H9 (cell line): Measurements from ENCODE around the gene RFX1. TPM values are rescaled to one million over a fixed set of nuclear protein-coding genes. Genes with fewer than 3 reads are reported as not detected.
A peak's percentile ranks its signal among the peaks of the same experiment; 100 is the strongest.

Source experiments
- DNase-seq: peaks from one replicate; pipeline ENCODE4 v3.0.0-alpha.2; 2017
- H2AFZ ChIP-seq: one replicate; pipeline ENCODE4 v1.6.1; 2013; ENCODE audit warnings: mild to moderate bottlenecking, low read length, control low read depth, moderate library complexity
- H2AK5ac ChIP-seq: 2 replicates; pipeline ENCODE4 v1.6.1; 2013; ENCODE audit warnings: low read length, control low read depth, mixed read lengths; ENCODE audit not compliant: insufficient read length
- H2BK120ac ChIP-seq: one replicate; pipeline ENCODE4 v1.6.1; 2013; ENCODE audit warnings: low read depth, mild to moderate bottlenecking, low read length, control low read depth, inconsistent platforms; ENCODE audit not compliant: poor library complexity, severe bottlenecking
- H2BK12ac ChIP-seq: 2 replicates; pipeline ENCODE4 v1.6.1; 2013; ENCODE audit warnings: low read length, control low read depth, mixed read lengths, low read depth; ENCODE audit not compliant: insufficient read length
- H2BK15ac ChIP-seq: 2 replicates; pipeline ENCODE4 v1.6.1; 2013; ENCODE audit warnings: low read depth, low read length, control low read depth
- H2BK20ac ChIP-seq: one replicate; pipeline ENCODE4 v1.6.1; 2013; ENCODE audit warnings: low read depth, mild to moderate bottlenecking, low read length, control low read depth, inconsistent platforms; ENCODE audit not compliant: poor library complexity, severe bottlenecking
- H2BK5ac ChIP-seq: 2 replicates; pipeline ENCODE4 v1.6.1; 2013; ENCODE audit warnings: low read length, control low read depth, mixed read lengths; ENCODE audit not compliant: insufficient read length
- H3K14ac ChIP-seq: 2 replicates; pipeline ENCODE4 v1.6.1; 2013; ENCODE audit warnings: low read length, control low read depth; ENCODE audit not compliant: insufficient read depth
- H3K18ac ChIP-seq: 2 replicates; pipeline ENCODE4 v1.6.1; 2013; ENCODE audit warnings: low read depth, mild to moderate bottlenecking, mixed read lengths, low read length, control low read depth; ENCODE audit not compliant: insufficient read length
- H3K23ac ChIP-seq: 2 replicates; pipeline ENCODE4 v1.6.1; 2013; ENCODE audit warnings: low read length, control low read depth, mixed read lengths, low read depth; ENCODE audit not compliant: insufficient read length
- H3K23me2 ChIP-seq: 2 replicates; pipeline ENCODE4 v1.6.1; 2013; ENCODE audit warnings: low read depth, mild to moderate bottlenecking, mixed read lengths, low read length, control low read depth; ENCODE audit not compliant: insufficient read length, poor library complexity, severe bottlenecking
- H3K27ac ChIP-seq: 2 replicates; pipeline ENCODE4 v1.5.1; 2013; ENCODE audit warnings: low read length, control low read depth, mixed read lengths, low read depth; ENCODE audit not compliant: insufficient read length
- H3K27me3 ChIP-seq: 2 replicates; pipeline ENCODE4 v1.6.1; 2013; ENCODE audit warnings: low read length, control low read depth, inconsistent platforms; ENCODE audit not compliant: insufficient read depth
- H3K4ac ChIP-seq: 2 replicates; pipeline ENCODE4 v1.6.1; 2013; ENCODE audit warnings: low read depth, mild to moderate bottlenecking, control low read depth, inconsistent platforms, low read length, moderate library complexity
- H3K4me1 ChIP-seq: 2 replicates; pipeline ENCODE4 v1.6.1; 2013; ENCODE audit warnings: low read length, control low read depth, inconsistent platforms; ENCODE audit not compliant: insufficient read depth
- H3K4me2 ChIP-seq: 2 replicates; pipeline ENCODE4 v1.6.1; 2013; ENCODE audit warnings: low read length, control low read depth, mixed read lengths; ENCODE audit not compliant: insufficient read length, insufficient read depth
- H3K56ac ChIP-seq: 2 replicates; pipeline ENCODE4 v1.6.1; 2013; ENCODE audit warnings: low read depth, mild to moderate bottlenecking, mixed read lengths, low read length, control low read depth; ENCODE audit not compliant: insufficient read length
- H3K79me1 ChIP-seq: 2 replicates; pipeline ENCODE4 v1.6.1; 2013; ENCODE audit warnings: low read depth, mild to moderate bottlenecking, moderate library complexity, low read length, control low read depth, inconsistent platforms; ENCODE audit not compliant: insufficient read depth, poor library complexity, severe bottlenecking
- H3K79me2 ChIP-seq: 2 replicates; pipeline ENCODE4 v1.6.1; 2013; ENCODE audit warnings: low read length, control low read depth, inconsistent platforms; ENCODE audit not compliant: insufficient read depth
- H3K9ac ChIP-seq: 2 replicates; pipeline ENCODE4 v1.6.1; 2013; ENCODE audit warnings: low read length, control low read depth, mixed read lengths; ENCODE audit not compliant: insufficient read length; ENCODE audit errors: extremely low read depth
- H3K9me3 ChIP-seq: one replicate; pipeline ENCODE4 v1.6.1; 2013; ENCODE audit warnings: low read depth, low read length, inconsistent platforms; ENCODE audit not compliant: control insufficient read depth
- H3T11ph ChIP-seq: one replicate; pipeline ENCODE4 v1.6.1; 2013; ENCODE audit warnings: mild to moderate bottlenecking, low read length, control low read depth, inconsistent platforms
- H4K20me1 ChIP-seq: one replicate; pipeline ENCODE4 v1.6.1; 2013; ENCODE audit not compliant: control insufficient read depth, insufficient read length, insufficient read depth
- H4K5ac ChIP-seq: 2 replicates; pipeline ENCODE4 v1.6.1; 2013; ENCODE audit warnings: low read depth, mild to moderate bottlenecking, mixed read lengths, low read length, control low read depth; ENCODE audit not compliant: insufficient read length
- H4K8ac ChIP-seq: replicated peaks from 2 replicates; pipeline ENCODE4 v1.6.1; 2013; ENCODE audit warnings: low read length, control low read depth, mixed read lengths, low read depth; ENCODE audit not compliant: insufficient read length
- H4K91ac ChIP-seq: 2 replicates; pipeline ENCODE4 v1.6.1; 2013; ENCODE audit warnings: low read depth, mild to moderate bottlenecking, moderate library complexity, mixed read lengths, low read length, control low read depth; ENCODE audit not compliant: insufficient read length
- H3K27ac Mint-ChIP-seq, 3 experiments: 2 replicates in 2 of 3; 3 replicates in 1 of 3; pipeline ENCODE4 v1.8.0; 2020 to 2021; ENCODE audit warnings: mixed read lengths in 3 of 3, mild to moderate bottlenecking in 1 of 3, moderate library complexity in 1 of 3
- H3K27me3 Mint-ChIP-seq: 2 replicates; pipeline ENCODE4 v1.8.0; 2021; ENCODE audit warnings: low read depth, mild to moderate bottlenecking, moderate library complexity, mixed read lengths
- H3K36me3 Mint-ChIP-seq, 3 experiments: 2 replicates in 2 of 3; 3 replicates in 1 of 3; pipeline ENCODE4 v1.8.0; 2020 to 2021; ENCODE audit warnings: low read depth in 3 of 3, mixed read lengths in 3 of 3; ENCODE audit not compliant: insufficient read depth in 1 of 3
- H3K4me1 Mint-ChIP-seq, 2 experiments: 2 replicates each; pipeline ENCODE4 v1.8.0; 2020; ENCODE audit warnings: mixed read lengths in 2 of 2
- H3K4me3 Mint-ChIP-seq, 2 experiments: 2 replicates in 1 of 2; 3 replicates in 1 of 2; pipeline ENCODE4 v1.8.0; 2020 to 2021; ENCODE audit warnings: mild to moderate bottlenecking in 2 of 2, mixed read lengths in 2 of 2, moderate library complexity in 1 of 2
- H3K9me3 Mint-ChIP-seq, 2 experiments: 2 replicates in 1 of 2; 3 replicates in 1 of 2; pipeline ENCODE4 v1.8.0; 2020; ENCODE audit warnings: mild to moderate bottlenecking in 2 of 2, mixed read lengths in 2 of 2, moderate library complexity in 1 of 2
- CTCF ChIP-seq: fragments of 200-600 bp; sonication (generic); conservative IDR thresholded peaks from 3 replicates; pipeline ENCODE4 v1.8.0; 2021; ENCODE audit warnings: antibody characterized with exemption, mild to moderate bottlenecking
- WGBS: extraction: QIAGEN DNeasy Blood & Tissue Kit; methylation state at CpG from one replicate; pipeline ENCODE4 v1.1.7; 2013; ENCODE audit warnings: missing lambda C conversion rate, low lambda C conversion rate, mixed read lengths; ENCODE audit not compliant: insufficient read length; ENCODE audit errors: extremely low coverage; 5-methylcytosine and 5-hydroxymethylcytosine counted together
- total RNA-seq: library from RNA; stranded (reverse); gene quantifications from 2 replicates; pipeline ENCODE4 v1.2.1, GENCODE V29; 2021

Gene RFX1
- total RNA-seq, 1 experiment from 2014 or later: 21.4 TPM

GRCh38 chr19:13963603-13964105 is 42.5 kb downstream of the RFX1 start:
- no peak overlapping the region for H3K4me2 ChIP-seq
- H3K27me3 ChIP-seq: no peaks in the 10 kb centered on the region
- no peak overlapping the region for H4K91ac ChIP-seq
- no peak overlapping the region for H2BK12ac ChIP-seq
- H2BK5ac ChIP-seq: no peak overlapping the region
- no peak overlapping the region for H4K5ac ChIP-seq
- no peak overlapping the region for H3K4ac ChIP-seq
- peak overlapping the region; percentile 13 for H3K18ac ChIP-seq
- H2AFZ ChIP-seq: no peak overlapping the region
- H3K9me3 ChIP-seq: no peaks in the 10 kb centered on the region
- no peak overlapping the region for H4K8ac ChIP-seq
- no peak overlapping the region for H2AK5ac ChIP-seq
- H2BK120ac ChIP-seq: no peak overlapping the region
- no CpG with 5 or more reads among the region's 48 CpGs for WGBS
- peak; percentile 71 for DNase-seq
- TF ChIP-seq CTCF: no peak
- H3K79me1 ChIP-seq: no peaks in the 10 kb centered on the region
- Mint-ChIP-seq H3K4me1 (peaks cover 4 to 6% of the 10 kb centered on the region in 2 experiments; a peak in 3 of 4 replicates), H3K4me3 (no peak overlapping the region), H3K27ac (no peak overlapping the region), H3K36me3 (peaks cover 13 to 45% (median 31%) of the 10 kb centered on the region in 3 experiments; a peak in 6 of 7 replicates), H3K9me3 (no peaks in the 10 kb centered on the region), H3K27me3 (no peaks in the 10 kb centered on the region)
- H3K23me2 ChIP-seq: no peaks in the 10 kb centered on the region
- no peaks in the 10 kb centered on the region for H3K79me2 ChIP-seq
- H2BK20ac ChIP-seq: no peak overlapping the region
- no peak overlapping the region for H3T11ph ChIP-seq
- no peak overlapping the region for H3K9ac ChIP-seq
- H3K27ac ChIP-seq: no peak overlapping the region
- no peaks in the 10 kb centered on the region for H4K20me1 ChIP-seq
- peak overlapping the region; percentile 23; the same call in 1 of the 2 replicates for H3K14ac ChIP-seq
- no peaks in the 10 kb centered on the region for H3K4me1 ChIP-seq
- H3K23ac ChIP-seq: no peak overlapping the region
- no peak overlapping the region for H2BK15ac ChIP-seq
- no peak overlapping the region for H3K56ac ChIP-seq
